Thymus (tissue), 11 donors: ENCODE measurements around the gene KCNJ12. TPM values are rescaled to one million over a fixed set of nuclear protein-coding genes. Genes with fewer than 3 reads are reported as not detected.
"Not testable (repeated sequence)": the region's sequence is repeated elsewhere in the genome, so short reads cannot be mapped to it uniquely, and the experiment has no call there.

ENCODE experiments used
- DNase-seq, 9 donors: peaks; one replicate each; pipeline ENCODE4 v3.0.0-alpha.2; 2013; ENCODE audit warnings: low spot score in 9 of 9, low read depth in 6 of 9, missing footprints in 1 of 9
- H3K27ac ChIP-seq, 2 donors: one replicate each; pipeline ENCODE4 v1.5.1; 2013; ENCODE audit warnings: control low read depth in 1 of 2, low read depth in 1 of 2, low read length in 1 of 2, mild to moderate bottlenecking in 1 of 2, moderate library complexity in 1 of 2
- H3K27me3 ChIP-seq, 2 donors: one replicate each; pipeline ENCODE4 v1.5.1; 2013; ENCODE audit warnings: low read length in 1 of 2; ENCODE audit not compliant: control insufficient read depth in 2 of 2, insufficient read depth in 1 of 2
- H3K36me3 ChIP-seq, 2 donors: one replicate each; pipeline ENCODE4 v1.5.1; 2013; ENCODE audit warnings: low read length in 1 of 2, mild to moderate bottlenecking in 1 of 2, moderate library complexity in 1 of 2; ENCODE audit not compliant: control insufficient read depth in 2 of 2, insufficient read depth in 2 of 2
- H3K4me1 ChIP-seq, 2 donors: one replicate each; pipeline ENCODE4 v1.5.1; 2013; ENCODE audit warnings: low read length in 2 of 2; ENCODE audit not compliant: control insufficient read depth in 2 of 2, insufficient read depth in 2 of 2
- H3K4me3 ChIP-seq, 2 donors: one replicate each; pipeline ENCODE4 v1.5.1; 2013; ENCODE audit warnings: low read length in 2 of 2, control low read depth in 1 of 2, mild to moderate bottlenecking in 1 of 2
- H3K9me3 ChIP-seq, 2 donors: one replicate each; pipeline ENCODE4 v1.5.1; 2013; ENCODE audit warnings: low read length in 1 of 2, mild to moderate bottlenecking in 1 of 2; ENCODE audit not compliant: control insufficient read depth in 2 of 2, insufficient read depth in 1 of 2
- WGBS: extraction: QIAGEN DNeasy Blood & Tissue Kit; methylation state at CpG from one replicate; pipeline ENCODE4 v1.1.7; 2013; 5-methylcytosine and 5-hydroxymethylcytosine counted together
- polyA plus RNA-seq: library from polyadenylated mRNA; stranded (reverse); fragments of 200-250 nt; gene quantifications from one replicate; pipeline ENCODE4 v1.2.3, GENCODE V29; 2013
- total RNA-seq: library from RNA; stranded (reverse); fragments of 120-200 nt; gene quantifications from one replicate; pipeline ENCODE4 v1.2.4, GENCODE V29; 2013
- donor health status: healthy.

The KCNJ12 gene
- total and polyA plus RNA-seq, 2 donors: 0.37 to 0.85 TPM

- not testable (repeated sequence) for DNase-seq, H3K36me3 ChIP-seq, H3K9me3 ChIP-seq, H3K27ac ChIP-seq, H3K4me3 ChIP-seq, H3K27me3 ChIP-seq, H3K4me1 ChIP-seq
- no CpG with 5 or more reads among the region's 3 CpGs for WGBS
Measured at GRCh38 chr17:21427727-21428126, 51.6 kb downstream of the KCNJ12 start.

GRCh38 chr17:21428752-21429424, 52.7 kb downstream of the KCNJ12 start:
- DNase-seq, H3K9me3 ChIP-seq, H3K27me3 ChIP-seq, H3K36me3 ChIP-seq, H3K4me3 ChIP-seq, H3K4me1 ChIP-seq, H3K27ac ChIP-seq: not testable (repeated sequence)
- 76% methylated on average over 5 of the region's 5 CpGs for WGBS

GRCh38 chr17:21429921-21430628, 53.9 kb downstream of the KCNJ12 start:
- H3K4me3 ChIP-seq, H3K27me3 ChIP-seq, DNase-seq, H3K36me3 ChIP-seq, H3K27ac ChIP-seq, H3K4me1 ChIP-seq, H3K9me3 ChIP-seq: not testable (repeated sequence)
- whole genome bisulfite sequencing: 87% methylated on average over 4 of the region's 5 CpGs

GRCh38 chr17:21433971-21434370, 57.8 kb downstream of the KCNJ12 start:
- H3K9me3 ChIP-seq, DNase-seq, H3K4me1 ChIP-seq, H3K36me3 ChIP-seq, H3K4me3 ChIP-seq, H3K27ac ChIP-seq, H3K27me3 ChIP-seq: not testable (repeated sequence)
- 98% methylated on average over 5 of the region's 5 CpGs for WGBS

GRCh38 chr17:21434976-21435375, 58.8 kb downstream of the KCNJ12 start:
- not testable (repeated sequence) for H3K36me3 ChIP-seq, H3K4me1 ChIP-seq, H3K4me3 ChIP-seq, H3K9me3 ChIP-seq, H3K27me3 ChIP-seq, H3K27ac ChIP-seq, DNase-seq
- 86% methylated on average over 2 of the region's 2 CpGs for WGBS

- DNase-seq, H3K9me3 ChIP-seq, H3K27ac ChIP-seq, H3K36me3 ChIP-seq, H3K4me3 ChIP-seq, H3K27me3 ChIP-seq, H3K4me1 ChIP-seq: not testable (repeated sequence)
- 87% methylated on average over 7 of the region's 7 CpGs for WGBS
Measured at GRCh38 chr17:21436481-21436880, 60.3 kb downstream of the KCNJ12 start.

- H3K9me3 ChIP-seq, DNase-seq, H3K4me1 ChIP-seq, H3K36me3 ChIP-seq, H3K4me3 ChIP-seq, H3K27ac ChIP-seq, H3K27me3 ChIP-seq: not testable (repeated sequence)
- WGBS: 82% methylated on average over 15 of the region's 15 CpGs
Measured at GRCh38 chr17:21436883-21437836, 61.0 kb downstream of the KCNJ12 start.

- H3K9me3 ChIP-seq, DNase-seq, H3K27ac ChIP-seq, H3K36me3 ChIP-seq, H3K4me1 ChIP-seq, H3K4me3 ChIP-seq, H3K27me3 ChIP-seq: not testable (repeated sequence)
- WGBS: 81% methylated on average over 6 of the region's 6 CpGs
Measured at GRCh38 chr17:21438316-21439014, 62.3 kb downstream of the KCNJ12 start.
